SK-N-SH treated with all-trans-retinoic acid at 6 μM for 48 hours (cell line): ENCODE results near the gene LSM4.

Source experiments
- ATAC-seq: fragments of 200-7000 bp; cut with Tn5 transposase; 3 replicates; pipeline ENCODE4 v1.9.1; 2020; ENCODE audit warnings: mild to moderate bottlenecking, moderate library complexity
- ARNTL ChIP-seq: fragments of 450-650 bp; formaldehyde crosslinking; IDR thresholded peaks from 2 replicates; pipeline ENCODE4 v1.5.0; 2020; ENCODE audit warnings: low read depth, mild to moderate bottlenecking, moderate library complexity, borderline replicate concordance
- BACH2 ChIP-seq: fragments of 250-450 bp; sonication (Bioruptor Pico); IDR thresholded peaks from 2 replicates; pipeline ENCODE4 v1.9.0; 2021; ENCODE audit warnings: mild to moderate bottlenecking, borderline replicate concordance
- CREB5 ChIP-seq: fragments of 250-450 bp; sonication (Bioruptor Pico); IDR thresholded peaks from 2 replicates; pipeline ENCODE4 v1.5.1; 2020; ENCODE audit warnings: low read depth, mild to moderate bottlenecking, moderate library complexity
- CSDC2 ChIP-seq: fragments of 250-450 bp; sonication (Bioruptor Pico); IDR thresholded peaks from 2 replicates; pipeline ENCODE4 v1.5.0; 2020; ENCODE audit warnings: mild to moderate bottlenecking, moderate library complexity
- CSRNP3 ChIP-seq: fragments of 250-450 bp; sonication (Bioruptor Pico); IDR thresholded peaks from 2 replicates; pipeline ENCODE4 v1.5.1; 2021; ENCODE audit warnings: mild to moderate bottlenecking, moderate library complexity
- ESRRG ChIP-seq: fragments of 250-450 bp; sonication (Bioruptor Pico); IDR thresholded peaks from 2 replicates; pipeline ENCODE4 v1.6.1; 2021; ENCODE audit warnings: mild to moderate bottlenecking
- ISL1 ChIP-seq: fragments of 250-450 bp; sonication (Bioruptor Pico); IDR thresholded peaks from 2 replicates; pipeline ENCODE4 v2.1.2; 2022; ENCODE audit warnings: mild to moderate bottlenecking, moderate library complexity
- OSR1 ChIP-seq: fragments of 250-450 bp; sonication (Bioruptor Pico); IDR thresholded peaks from 2 replicates; pipeline ENCODE4 v1.8.0; 2022; ENCODE audit warnings: moderate library complexity, mild to moderate bottlenecking, inconsistent platforms
- POU6F1 ChIP-seq: fragments of 250-450 bp; sonication (Bioruptor Pico); IDR thresholded peaks from 2 replicates; pipeline ENCODE4 v1.8.0; 2021; ENCODE audit warnings: low read depth, mild to moderate bottlenecking, moderate library complexity, borderline replicate concordance
- PPARA ChIP-seq: fragments of 250-450 bp; sonication (Bioruptor Pico); IDR thresholded peaks from 2 replicates; pipeline ENCODE4 v1.5.0; 2020; ENCODE audit warnings: mild to moderate bottlenecking, borderline replicate concordance
- RARB ChIP-seq: fragments of 250-450 bp; sonication (Bioruptor Pico); IDR thresholded peaks from 2 replicates; pipeline ENCODE4 v1.8.0; 2021; ENCODE audit warnings: mild to moderate bottlenecking, moderate library complexity
- SNAI2 ChIP-seq: fragments of 250-450 bp; sonication (Bioruptor Pico); IDR thresholded peaks from 2 replicates; pipeline ENCODE4 v1.5.0; 2020; ENCODE audit warnings: mild to moderate bottlenecking, moderate library complexity
- TCF4 ChIP-seq: fragments of 250-450 bp; sonication (Bioruptor Pico); IDR thresholded peaks from 2 replicates; pipeline ENCODE4 v1.8.0; 2021; ENCODE audit warnings: mild to moderate bottlenecking, moderate library complexity, borderline replicate concordance
- TOX ChIP-seq: fragments of 250-450 bp; sonication (Bioruptor Pico); IDR thresholded peaks from 2 replicates; pipeline ENCODE4 v1.8.0; 2021; ENCODE audit warnings: mild to moderate bottlenecking, moderate library complexity, borderline replicate concordance
- TSHZ2 ChIP-seq: fragments of 250-450 bp; sonication (Bioruptor Pico); IDR thresholded peaks from 2 replicates; pipeline ENCODE4 v1.5.0; 2020; ENCODE audit warnings: mild to moderate bottlenecking, moderate library complexity
- ZFP3 ChIP-seq: fragments of 250-450 bp; sonication (Bioruptor Pico); IDR thresholded peaks from 2 replicates; pipeline ENCODE4 v1.5.0; 2020; ENCODE audit warnings: mild to moderate bottlenecking, moderate library complexity
- ZFP30 ChIP-seq: fragments of 450-650 bp; formaldehyde crosslinking; IDR thresholded peaks from 2 replicates; pipeline ENCODE4 v1.5.0; 2022; ENCODE audit warnings: mild to moderate bottlenecking, moderate library complexity
- ZNF565 ChIP-seq: fragments of 450-650 bp; formaldehyde crosslinking; conservative IDR thresholded peaks from 2 replicates; pipeline ENCODE4 v1.5.0; 2020; ENCODE audit warnings: low read depth, mild to moderate bottlenecking, moderate library complexity
- ZNF70 ChIP-seq: fragments of 450-650 bp; formaldehyde crosslinking; IDR thresholded peaks from 2 replicates; pipeline ENCODE4 v1.5.0; 2020; ENCODE audit warnings: mild to moderate bottlenecking, moderate library complexity
- ZNF8 ChIP-seq: fragments of 450-650 bp; formaldehyde crosslinking; IDR thresholded peaks from 2 replicates; pipeline ENCODE4 v1.5.0; 2020; ENCODE audit warnings: mild to moderate bottlenecking, moderate library complexity

LSM4 gene

GRCh38 chr19:18320865-18321733 is 1.8 kb downstream of the LSM4 start:
- TF ChIP-seq PPARA (CRISPR knock-in tag) (no peak), ZNF565 (no peak), RARB (CRISPR knock-in tag) (no peak), SNAI2 (CRISPR knock-in tag) (no peak), ZFP30 (CRISPR knock-in tag) (no peak), TSHZ2 (no peak), TCF4 (CRISPR knock-in tag) (no peak), ZFP3 (CRISPR knock-in tag) (no peak), POU6F1 (CRISPR knock-in tag) (no peak), CSRNP3 (CRISPR knock-in tag) (no peak)

GRCh38 chr19:18319591-18320135 is 3.2 kb downstream of the LSM4 start:
- no peak for TF ChIP-seq CREB5 (CRISPR knock-in tag)
- no peak for TF ChIP-seq ZFP30 (CRISPR knock-in tag)
- no peak for TF ChIP-seq ARNTL (CRISPR knock-in tag)
- no peak for TF ChIP-seq OSR1 (CRISPR knock-in tag)
- TF ChIP-seq PPARA (CRISPR knock-in tag) = no peak
- no peak for TF ChIP-seq CSRNP3 (CRISPR knock-in tag)
- TF ChIP-seq TCF4 (CRISPR knock-in tag) = no peak
- TF ChIP-seq POU6F1 (CRISPR knock-in tag) = no peak
- TF ChIP-seq ISL1 (CRISPR knock-in tag) = no peak
- no peak for TF ChIP-seq ZNF8 (CRISPR knock-in tag)
- no peak for TF ChIP-seq TSHZ2
- TF ChIP-seq SNAI2 (CRISPR knock-in tag) = no peak
- no peak for TF ChIP-seq ZNF70 (CRISPR knock-in tag)
- no peak for TF ChIP-seq RARB (CRISPR knock-in tag)
- no peak for TF ChIP-seq TOX (CRISPR knock-in tag)
- no peak for TF ChIP-seq CSDC2
- no peak for TF ChIP-seq ESRRG (CRISPR knock-in tag)
- TF ChIP-seq ZFP3 (CRISPR knock-in tag) = no peak
- no peak for TF ChIP-seq BACH2 (CRISPR knock-in tag)
- TF ChIP-seq, all 23 proteins: peak for 0
- ATAC-seq = no peak

More at GRCh38 chr19:18320865-18321733, 1.8 kb downstream of the LSM4 start:
- no peak for ATAC-seq
